NCI-H2107 treated with DMSO at 0.1 percent for 48 hours (cell line): ENCODE results near the gene PRKCA.

Source experiments
- DNase-seq: peaks from one replicate; lab custom pipeline; 2025; ENCODE audit not compliant: unreplicated experiment; lab: John Stamatoyannopoulos, UW

Gene PRKCA

GRCh38 chr17:66507982-66508760, 205.8 kb downstream of the PRKCA start:
- DNase-seq: no peak

DNA sequence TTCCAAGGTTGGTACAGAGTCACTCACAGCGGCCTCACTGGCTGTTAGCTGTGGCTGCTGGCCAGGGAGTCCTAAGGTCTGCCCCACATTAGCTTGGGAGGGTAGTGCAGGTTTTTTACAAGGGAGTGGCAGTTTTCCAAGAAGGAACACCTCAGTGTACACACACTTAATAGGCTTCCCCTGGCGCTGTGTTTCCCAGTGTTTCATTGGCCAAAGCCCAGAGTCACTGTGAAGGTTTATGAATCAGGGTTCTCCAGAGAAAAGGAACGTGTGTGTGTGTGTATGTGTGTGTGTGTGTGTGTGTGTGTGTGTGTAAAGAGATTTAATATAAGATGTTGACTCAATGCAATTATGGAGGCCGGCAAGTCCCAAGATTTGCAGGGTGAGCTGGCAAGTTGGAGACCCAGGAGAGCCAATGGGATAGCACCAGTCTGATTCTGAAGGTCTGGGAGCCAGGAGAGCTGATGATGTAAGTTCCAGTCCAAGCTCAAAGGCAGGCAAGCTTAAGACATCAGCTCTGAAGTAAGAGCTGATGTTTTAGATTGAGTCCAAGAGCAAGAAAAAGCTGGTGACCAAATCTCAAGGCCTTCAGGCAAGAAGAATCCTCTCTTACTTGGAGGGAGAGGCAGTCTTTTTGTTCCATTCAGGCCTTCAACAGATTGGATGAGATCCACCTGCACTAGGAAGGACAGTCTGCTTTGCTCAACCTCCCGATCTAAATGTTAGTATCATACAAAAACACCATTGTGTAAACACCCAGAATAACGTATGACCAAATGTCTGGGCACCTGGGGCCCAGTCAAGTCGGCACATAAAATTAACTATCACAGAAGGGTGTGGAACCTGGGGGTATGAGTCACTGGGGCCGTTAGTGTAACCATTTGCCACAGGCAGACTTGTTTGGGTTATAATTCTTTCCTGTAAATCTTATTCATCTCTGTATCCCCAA, 206.8 kb downstream of the PRKCA start:
- no peak for DNase-seq

DNA sequence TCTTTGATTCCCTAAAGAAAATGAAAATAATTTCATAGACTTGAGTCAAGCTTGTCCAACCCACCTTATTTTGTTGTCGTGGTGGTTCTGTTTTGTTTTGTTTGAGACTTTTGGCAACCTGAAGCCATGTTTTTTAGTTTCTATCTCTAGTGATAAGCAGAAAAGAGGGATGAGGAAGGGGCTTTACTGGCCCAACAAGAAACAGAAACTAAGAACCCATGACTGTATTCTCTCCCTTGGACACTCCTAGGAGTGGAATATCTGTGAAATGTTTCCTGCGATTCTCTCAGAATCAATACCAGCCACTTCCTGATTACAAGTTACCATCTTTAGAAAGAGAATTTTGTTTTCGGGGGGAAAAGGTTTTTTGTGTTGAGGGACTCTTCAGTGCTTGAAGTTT, 207.5 kb downstream of the PRKCA start:
- no peak for DNase-seq

GRCh38 chr17:66511135-66511534, 208.7 kb downstream of the PRKCA start:
- no peak for DNase-seq

DNA sequence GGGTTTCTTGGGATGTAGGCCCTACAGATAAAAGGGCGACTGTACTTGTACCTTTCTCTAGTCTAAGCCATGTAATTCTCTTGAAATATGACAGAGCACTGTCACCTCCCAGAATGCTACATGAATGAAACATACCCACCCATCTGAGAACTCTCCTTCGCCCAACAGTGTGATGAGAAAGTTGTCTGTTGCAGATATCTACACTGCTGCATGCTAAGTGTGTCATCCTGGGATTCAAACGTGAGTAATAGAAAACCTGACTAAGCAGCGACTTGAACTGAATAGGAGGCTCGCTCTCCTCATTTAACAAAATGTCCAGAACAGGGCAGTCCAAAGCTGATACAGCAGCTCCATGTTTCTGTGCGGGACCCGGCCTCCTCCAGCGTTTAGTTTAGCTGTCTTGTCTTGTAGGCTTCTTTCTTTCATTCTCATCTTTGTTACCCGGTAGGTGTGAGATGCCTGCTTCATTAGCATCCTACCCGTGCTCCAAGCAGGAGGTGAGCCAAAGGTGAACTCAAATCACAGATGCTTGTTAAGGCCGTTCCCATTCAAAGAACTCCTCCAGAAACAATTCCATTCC, 211.9 kb downstream of the PRKCA start:
- no peak for DNase-seq

DNA sequence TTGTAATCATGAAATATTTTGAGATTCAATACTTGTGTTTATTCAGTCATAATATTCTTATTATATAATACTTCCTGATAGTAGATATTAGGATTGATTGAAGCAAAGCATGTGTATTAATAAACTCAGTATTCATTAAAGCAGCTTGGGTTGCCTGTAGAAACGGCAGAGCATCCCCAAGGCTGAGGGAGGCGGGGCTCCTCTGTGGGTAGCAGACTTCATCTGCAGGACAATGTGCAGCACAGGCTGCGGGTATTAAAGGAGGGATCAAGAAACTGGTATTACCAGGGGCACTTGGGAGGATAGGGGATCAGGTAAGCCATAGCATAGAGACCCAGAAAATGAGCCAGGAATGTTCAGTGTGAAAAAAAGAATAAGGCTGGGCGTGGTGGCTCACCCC, 213.6 kb downstream of the PRKCA start:
- no peak for DNase-seq

DNA sequence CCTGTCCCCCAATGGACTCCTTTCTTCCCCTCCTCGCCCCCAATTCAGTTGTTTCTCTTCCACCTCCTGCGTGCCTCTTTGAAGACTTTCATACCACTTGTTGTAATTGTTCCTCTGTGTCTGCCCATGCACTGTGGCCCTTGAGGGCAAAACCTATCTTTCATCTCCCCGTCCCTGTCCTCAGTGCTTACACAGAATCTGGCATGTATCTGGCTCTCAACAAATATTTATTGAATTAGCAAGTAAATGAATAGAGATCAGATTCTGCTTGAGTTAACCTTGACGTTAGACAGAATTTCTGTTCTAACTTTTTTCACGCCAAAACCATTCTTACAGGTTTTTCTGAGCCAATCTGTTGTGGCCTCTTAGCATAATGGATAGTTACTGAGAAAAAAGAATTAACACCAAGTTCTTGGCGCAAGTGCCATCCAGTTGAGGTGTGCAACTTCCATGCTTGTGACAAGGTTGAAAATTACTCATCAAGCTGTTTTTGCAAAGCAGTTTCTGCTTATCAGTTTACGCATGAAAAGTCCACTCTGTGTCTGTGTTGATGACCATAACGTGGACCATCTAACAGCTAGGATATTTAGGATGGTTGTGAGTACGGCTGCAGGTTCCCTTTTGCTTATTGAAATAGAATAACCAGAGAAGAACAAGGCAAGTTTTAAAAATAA, 215.1 kb downstream of the PRKCA start:
- DNase-seq: no peak

DNA sequence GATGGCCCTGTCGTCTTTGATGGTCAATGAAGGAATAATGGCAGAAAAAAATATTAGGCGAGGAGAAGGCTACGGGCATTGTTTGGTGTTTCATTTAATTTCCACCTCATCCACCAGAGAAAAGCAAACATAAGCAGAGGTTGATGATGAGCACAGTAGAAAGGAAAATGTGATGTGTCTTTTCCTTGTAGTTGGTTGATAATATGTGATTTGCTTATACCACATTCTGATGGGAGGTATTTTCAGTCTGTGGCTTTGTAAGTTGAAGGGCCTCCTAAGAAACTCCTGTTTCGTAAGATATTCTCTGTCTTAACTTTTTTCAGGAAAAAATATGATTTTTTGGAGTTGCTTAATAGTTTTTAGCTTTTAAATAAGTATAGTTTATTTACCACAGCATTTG, 215.7 kb downstream of the PRKCA start:
- DNase-seq: no peak

DNA sequence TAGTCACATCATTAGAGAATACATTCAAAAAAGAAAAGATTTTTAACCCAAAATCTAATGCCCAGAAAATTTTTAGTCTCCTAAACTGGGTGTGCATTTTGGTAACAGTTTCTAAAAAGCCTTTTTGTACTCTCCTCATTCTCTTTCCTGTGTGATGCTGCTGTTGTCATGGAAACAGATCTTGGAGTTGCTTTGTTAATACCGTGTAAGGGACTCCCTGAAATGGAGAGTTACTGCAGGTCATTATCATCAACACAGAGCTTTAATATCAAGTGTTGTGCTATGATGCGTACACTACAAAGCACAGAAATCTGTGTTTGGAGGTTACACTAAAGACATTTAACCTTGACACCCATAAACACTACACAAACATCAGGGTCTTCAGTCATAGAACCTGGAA, 216.3 kb downstream of the PRKCA start:
- DNase-seq: no peak

DNA sequence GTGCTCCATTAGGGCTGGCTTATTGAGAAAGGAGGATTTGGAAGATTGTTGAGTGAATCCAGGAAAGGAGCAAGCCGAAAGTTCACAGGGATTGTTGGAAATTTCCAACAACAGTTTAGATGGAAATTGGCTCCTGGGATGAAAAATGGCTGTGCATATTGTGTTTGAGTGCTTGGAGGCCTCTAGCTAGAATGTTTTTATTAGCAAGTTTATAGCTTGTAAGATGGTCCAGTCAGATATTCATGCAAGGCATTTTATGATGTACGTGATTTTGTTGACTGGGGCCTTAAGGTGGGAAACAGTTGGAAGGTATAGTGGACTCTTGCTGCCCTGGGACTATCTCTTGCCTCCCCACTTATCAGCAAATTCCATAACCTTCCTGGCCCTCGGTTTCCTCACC, 216.7 kb downstream of the PRKCA start:
- DNase-seq: no peak

- DNase-seq: no peak
These were observed 218.6 kb downstream of the PRKCA start for GRCh38 chr17:66520999-66521398.

- DNase-seq: no peak
These were observed 220.3 kb downstream of the PRKCA start for GRCh38 chr17:66522591-66523272.

GRCh38 chr17:66523378-66524200, 221.2 kb downstream of the PRKCA start:
- no peak for DNase-seq

DNA sequence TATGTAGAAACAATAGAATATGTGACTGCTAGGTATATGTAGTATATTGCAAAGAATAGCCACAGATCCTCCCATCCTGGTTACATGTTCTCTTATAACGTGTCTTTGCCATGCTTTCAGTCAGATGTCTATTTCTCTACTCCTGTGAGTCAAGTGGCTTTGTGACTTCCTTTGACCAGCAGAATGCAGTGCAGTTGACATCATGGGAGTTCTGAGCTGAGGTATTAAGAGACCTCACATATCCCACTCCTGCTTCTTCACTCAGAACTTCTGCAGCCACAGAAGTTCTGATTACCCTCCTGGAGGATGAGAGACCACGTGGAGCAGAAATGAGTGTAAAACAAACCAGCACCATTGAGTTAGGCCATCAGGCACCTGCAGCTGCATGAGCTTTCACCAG, 222.5 kb downstream of the PRKCA start:
- no peak for DNase-seq

DNA sequence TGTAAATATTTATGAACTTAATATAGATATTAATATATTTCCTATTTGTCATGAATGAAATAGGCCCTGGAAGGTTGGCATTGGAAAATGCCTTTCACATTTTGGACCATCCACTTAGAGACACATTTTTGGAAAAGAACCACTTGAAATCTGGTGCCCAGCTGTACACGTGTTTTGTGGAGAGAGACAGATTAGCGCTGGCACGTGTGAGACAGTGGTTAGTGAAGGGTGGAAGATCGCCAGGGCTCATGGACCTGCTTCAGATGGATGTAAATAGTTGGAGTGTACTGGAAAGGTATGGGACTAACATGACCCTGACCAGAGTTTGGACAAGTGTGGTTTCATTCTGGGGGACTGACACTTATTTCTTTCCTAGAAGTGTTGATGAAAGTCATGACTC, 222.9 kb downstream of the PRKCA start:
- DNase-seq: no peak

DNA sequence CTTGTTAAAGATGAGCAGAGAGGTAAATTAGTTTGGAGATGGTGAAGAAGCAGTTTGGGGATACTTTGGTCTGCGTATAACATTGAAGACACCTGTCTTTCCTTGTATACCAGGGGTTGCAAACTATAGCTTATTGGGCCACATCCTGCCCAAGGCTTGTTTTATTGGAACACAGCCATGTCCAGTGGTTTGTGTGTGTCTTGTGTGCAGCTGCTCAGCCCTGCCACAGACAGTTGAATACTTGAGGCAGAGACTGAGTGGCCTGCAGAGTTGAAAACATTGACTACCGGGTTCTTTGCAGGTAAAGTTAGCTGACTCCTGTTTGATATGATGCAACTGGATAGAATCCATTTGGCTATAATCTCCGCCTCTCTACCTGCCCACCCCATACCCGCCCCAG, 224.4 kb downstream of the PRKCA start:
- peak; percentile 66 for DNase-seq

GRCh38 chr17:66527335-66527734, 224.9 kb downstream of the PRKCA start:
- no peak for DNase-seq

- DNase-seq: no peak
These were observed 229.5 kb downstream of the PRKCA start for GRCh38 chr17:66531851-66532295.

- DNase-seq: no peak
These were observed 231.2 kb downstream of the PRKCA start for GRCh38 chr17:66533572-66533971.

- no peak for DNase-seq
These were observed 231.6 kb downstream of the PRKCA start for GRCh38 chr17:66533986-66534385.
